ENCODE measurements around the gene DAB2.

Gene DAB2

DNA sequence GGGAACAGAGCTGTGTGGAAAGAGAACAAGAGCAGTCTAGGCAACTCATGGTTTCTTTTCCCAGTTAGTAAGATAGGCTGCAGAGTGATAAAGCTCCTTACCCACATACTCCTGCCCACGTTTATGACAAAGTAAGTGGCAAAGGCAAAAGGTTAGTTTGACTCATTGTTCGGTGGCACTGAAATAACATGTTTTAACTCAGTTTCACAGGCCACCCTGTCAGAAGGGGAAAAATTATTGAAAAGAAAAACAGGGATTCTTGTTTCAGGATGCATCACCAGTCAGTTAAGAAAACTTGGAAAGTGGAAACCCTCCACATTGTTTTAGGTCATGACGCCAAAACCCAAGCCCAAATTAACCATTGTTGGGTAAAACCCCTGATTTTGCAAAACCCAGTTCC lies 22.3 kb upstream of the DAB2 start:
- DNase-seq = no peak

DNA sequence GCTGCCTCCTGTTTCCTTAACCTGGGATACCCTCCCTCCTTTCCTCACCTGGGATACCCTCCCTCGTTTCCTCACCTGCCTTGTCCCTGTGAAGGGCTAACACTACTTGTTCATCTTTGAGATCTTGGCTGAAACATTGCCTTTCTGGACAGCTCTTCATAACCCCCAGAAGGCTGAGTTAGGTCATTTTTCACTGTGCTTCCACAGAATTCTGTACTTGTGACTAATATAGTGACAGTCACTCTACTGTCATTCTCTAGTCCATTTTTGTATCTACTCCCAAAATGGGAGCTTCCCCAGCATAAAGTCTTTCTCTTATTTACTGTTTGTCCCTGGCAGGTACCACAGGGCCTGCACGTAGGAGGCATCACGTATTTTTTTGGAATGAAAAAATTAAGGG lies 21.5 kb upstream of the DAB2 start:
- no peak for DNase-seq

DNA sequence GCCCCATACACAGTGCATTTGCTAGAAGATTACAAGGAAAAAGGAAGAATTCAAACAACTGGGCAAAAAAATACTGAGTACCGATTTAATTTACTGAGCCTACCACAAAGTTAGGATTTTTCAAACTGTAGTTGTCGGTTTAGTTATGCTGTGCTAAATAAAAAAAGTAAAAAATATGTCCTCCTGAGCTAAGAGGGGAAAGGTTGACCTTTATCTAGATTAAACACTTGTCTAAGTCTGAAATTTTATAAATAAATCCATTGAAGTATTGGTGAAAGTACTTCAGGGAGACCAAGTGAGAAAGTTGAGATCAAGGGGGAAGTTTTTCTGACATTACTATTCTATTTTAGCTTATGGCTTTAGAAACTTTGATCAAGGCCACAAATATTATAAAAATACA lies 19.1 kb upstream of the DAB2 start:
- DNase-seq = no peak

DNA sequence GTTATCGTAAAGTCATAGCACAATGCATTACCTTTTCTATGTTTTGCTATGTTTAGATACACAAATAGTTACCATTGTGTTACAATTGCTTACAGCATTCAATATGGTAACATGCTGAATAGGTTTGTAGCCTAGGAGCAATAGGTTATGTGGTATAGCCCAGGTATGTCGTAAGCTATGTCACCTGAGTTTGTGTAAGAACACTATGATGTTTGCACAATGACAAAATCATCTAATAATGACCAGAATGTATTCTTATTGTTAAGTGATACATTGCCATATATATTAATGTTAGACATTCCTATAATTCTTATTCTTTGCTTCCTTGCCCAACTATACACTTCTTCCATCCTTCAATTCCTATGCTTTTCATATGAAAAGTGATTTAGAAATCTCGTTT lies 18.2 kb upstream of the DAB2 start:
- no peak for DNase-seq

DNA sequence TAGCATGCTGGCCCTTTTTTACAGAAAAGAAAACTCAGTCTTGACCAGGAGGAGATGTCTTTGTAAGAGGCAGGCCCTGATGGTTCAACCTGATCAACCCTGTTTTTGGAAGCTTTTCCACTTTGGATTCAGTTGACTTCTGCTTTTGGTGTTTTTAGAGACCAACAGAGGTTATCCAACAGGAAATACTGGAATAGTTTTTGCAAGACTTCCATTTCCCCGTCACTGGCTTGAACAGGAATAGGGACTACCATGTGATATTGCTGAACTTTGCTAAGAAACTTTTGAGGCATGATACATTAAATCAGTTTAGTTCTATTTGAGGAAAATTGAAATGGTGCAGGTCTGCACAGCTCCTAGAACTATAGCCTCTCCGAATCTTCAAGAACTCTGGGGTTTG lies 17.1 kb upstream of the DAB2 start:
- no peak for DNase-seq

DNA sequence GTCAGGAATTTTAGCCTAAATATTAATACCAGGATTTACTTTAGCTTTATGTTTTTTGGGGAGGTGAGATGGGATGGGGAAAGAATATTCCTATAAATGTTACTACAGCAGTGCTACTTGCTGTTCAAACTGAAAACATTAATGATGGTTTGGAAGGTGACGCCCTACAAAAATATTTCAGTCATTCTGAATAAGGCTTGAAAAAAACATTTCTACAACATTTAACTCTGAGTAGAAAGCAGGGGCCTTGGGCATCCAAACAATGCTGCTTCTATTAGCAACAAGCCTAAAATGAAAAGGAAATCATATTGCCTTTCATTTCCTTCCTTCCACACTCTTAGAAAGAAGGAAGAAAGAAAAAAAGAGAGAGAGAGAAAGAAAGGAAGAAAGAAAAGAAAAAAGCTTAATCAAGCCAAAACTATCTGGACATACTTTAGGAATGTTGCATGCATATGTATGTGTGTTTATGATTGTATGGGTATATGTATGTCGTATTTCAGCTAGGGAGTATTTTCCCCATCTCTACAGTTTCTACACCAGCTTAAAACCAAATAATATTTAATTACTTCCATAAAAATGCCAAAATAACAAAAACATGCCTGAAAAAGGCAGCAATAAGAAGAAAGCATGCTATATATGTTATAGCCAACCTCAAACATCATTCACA lies 16.3 kb upstream of the DAB2 start:
- DNase-seq = no peak

DNA sequence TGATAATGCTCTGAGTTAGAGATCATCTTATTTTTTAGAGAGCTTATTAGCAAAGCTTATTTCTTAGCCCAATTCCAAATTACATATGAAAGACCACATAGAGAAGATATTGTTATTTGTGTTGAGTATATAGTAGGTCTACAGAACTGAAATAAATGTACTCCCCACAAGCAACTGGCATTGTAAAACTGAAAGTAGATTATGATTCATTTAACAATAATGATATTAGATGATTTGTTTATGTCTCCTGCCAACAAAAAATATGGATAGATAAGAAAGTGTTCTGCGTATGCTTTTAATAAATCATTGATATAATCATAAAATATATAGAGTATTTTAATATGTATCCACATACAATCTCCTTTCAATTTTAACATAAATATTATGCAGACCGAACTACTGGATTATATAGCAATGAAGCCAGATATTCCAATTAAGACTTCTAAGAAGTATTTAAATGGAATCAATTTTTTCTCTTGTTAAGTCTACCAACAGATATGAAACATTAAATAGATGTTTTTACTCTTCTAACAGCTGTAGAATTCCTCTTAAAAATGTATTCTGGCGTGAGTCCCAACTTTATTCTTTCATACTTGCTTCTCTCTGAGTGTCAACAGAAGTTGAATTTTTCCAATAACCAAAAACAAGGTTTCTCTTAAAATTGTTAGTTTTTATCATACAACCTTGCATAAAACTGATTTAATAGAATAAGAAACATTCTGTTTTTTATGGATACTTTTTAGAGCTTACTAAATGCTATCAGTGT lies 15.6 kb upstream of the DAB2 start:
- DNase-seq = no peak

DNA sequence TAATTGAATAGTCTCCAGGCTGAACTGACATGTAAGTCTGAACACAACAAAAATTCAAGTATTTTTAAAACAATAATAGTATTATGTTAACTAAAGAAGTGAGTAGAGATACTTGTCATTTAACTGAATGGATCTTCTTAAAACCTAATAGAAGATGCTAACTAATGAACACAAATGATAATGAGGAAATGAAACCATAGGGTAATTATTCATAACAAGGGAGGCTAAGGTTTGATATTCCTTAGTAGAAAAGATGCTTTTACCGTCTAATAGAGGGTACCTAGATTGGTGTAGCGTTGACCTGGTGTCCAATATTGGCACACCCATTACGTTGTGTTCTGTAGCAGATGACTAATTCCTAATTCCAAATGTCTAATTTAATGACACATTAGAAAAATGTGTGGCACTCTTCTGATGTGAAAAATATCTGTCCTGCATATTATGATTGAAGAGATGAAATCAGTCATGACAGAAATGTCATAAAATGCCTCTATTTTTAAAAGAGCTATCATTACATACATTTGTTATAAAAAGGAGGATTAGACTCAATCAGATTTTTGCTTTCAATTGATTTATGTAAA lies 14.9 kb upstream of the DAB2 start:
- DNase-seq = no peak

DNA sequence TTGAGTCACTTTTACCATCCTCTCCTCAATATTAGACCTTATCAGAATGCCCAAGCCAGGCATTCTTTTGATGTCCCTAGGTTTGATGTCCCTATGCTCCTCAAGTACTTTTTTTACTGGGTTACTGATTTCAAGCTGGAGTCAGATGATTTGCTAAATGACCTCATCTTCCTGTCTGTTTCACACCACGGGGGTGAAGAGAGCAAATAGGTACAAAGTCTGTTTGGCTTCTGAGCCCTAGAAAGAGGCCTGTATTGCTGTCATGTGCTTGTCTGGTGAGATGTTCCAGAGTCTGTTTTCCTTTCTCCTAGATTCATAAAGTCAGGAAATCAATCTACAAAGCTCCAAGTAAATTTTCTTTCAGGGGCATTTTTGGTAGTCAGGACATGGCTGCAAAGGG lies 12.7 kb upstream of the DAB2 start:
- DNase-seq = no peak

DNA sequence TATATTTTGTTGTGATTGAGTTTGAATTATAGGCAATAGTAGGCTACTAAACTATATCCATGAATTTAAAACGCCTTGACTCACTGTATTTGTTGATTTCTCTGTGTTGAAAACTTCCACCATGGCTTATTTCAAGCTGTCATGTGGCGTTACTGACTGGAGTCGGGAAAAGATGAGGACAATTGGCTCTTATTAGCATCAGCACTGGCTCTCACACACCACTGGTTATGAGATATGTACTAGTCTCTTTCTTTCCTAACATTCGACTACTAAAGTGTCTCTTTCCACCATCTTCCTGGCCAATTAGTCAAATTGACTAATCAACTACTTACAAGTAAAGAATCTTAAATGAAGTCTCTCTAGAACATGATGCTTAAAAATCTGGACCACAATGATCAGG lies 9.1 kb upstream of the DAB2 start:
- DNase-seq = no peak

DNA sequence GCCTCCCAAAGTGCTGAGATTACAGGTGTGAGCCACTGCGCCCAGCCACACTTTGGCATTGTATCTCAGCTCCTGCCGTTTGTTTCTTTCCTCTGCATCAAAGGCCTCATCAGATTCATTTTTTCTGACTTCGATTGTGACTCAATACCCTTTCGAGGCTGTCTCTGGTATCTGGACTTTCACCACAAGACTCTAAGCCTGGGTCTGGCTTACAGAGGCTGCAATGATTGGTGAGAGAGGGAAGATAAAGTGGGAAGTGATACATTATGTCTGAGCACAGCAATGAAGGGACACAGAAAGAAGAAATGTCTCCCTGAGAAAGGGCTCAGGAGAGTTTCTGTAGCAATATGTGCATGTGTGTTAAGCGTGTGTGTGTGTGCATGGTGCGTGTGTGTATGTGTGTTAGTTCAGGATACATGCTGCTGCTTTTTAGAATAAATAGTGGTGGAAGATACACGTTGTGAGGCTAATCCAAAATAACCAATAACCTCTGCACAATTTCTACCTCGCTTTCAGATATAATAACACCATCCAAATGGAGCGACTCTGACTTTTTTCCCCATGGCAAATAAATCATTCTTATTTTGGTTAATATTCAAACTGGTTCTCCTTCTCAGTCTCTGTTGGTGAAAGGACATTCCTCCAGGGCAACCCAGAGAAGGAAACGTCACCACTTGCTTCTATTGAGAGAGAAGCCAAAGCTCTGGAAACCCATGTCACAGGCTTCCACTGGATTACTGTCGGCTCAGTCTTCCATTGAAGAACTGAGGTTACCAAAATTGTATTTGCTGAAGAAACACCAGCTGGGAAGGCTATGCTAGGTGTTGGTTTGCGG lies 8.1 kb upstream of the DAB2 start:
- DNase-seq = no peak

DNA sequence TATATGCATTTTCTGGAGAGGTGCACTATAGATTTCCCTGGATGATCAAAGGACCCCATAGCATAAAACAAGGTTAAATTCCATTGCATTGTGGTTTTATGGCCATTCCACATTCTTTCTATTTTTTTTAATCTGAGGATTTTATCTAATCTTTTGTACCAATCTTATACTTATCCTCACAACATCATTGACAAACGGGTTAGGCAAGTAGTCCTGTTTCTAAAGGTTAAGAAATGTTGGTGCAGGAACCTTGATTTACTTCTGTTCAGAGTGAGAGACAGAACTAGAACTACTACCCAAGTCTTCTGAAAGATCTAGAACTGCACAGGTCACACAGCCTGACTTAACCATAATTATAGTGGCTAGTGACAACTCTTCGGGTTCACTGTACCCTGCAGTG lies 5.7 kb upstream of the DAB2 start:
- DNase-seq = no peak

DNA sequence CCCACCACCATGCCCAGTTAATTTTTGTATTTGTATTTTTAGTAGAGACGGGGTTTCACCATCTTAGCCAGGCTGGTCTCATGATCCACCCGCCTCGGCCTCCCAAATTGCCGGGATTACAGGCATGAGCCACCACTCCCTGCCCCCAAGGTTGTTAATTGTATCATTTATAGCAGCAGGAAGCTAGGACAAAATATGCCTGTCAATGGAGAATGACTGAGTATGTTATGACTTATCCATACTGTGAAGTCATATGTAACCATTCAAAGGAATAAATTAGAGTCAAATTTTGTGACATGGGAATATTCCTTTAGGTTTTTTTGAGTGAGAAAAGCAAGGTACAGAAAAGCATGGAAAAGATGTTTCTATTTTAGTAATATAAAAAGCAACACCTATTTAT lies 3.9 kb upstream of the DAB2 start:
- no peak for DNase-seq

DNA sequence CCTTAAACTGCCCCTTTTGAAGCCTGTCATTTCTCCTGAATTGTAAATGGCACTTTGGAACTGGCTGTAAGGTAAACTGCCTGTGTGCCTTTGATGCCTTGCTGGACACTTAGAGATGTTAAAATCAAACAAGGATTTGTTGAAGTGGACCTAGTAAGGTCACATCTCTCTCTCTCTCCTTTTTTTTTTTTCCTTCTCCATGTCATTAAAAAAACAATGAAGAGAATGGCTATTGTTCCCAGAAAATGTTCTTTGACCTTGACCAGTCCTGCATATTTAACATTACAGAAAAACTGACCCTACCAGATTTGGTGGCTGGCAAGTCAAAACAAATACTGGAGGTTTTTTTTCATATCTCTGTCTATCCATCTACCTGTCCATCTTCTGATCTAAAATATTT lies 2.9 kb upstream of the DAB2 start:
- DNase-seq = no peak

DNA sequence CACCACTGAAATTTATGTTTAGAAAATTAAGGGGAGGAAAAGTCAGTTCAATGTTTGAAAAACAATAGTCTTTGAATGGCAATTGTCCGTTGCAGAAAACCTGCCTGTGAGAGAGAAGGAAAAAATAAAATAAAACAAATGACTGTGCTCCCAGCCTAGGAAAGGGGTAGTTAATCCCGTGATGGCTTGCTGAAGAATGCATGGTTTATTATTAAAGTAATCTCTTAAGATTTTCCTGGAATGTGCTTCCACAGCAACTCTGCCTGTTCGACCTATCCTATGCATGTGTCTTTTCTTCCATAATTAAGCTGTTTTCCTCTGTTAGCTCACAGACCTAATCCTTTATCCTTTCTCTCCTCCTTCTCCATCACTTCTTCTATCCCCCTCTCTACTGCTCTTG lies 2.4 kb upstream of the DAB2 start:
- DNase-seq = no peak

DNA sequence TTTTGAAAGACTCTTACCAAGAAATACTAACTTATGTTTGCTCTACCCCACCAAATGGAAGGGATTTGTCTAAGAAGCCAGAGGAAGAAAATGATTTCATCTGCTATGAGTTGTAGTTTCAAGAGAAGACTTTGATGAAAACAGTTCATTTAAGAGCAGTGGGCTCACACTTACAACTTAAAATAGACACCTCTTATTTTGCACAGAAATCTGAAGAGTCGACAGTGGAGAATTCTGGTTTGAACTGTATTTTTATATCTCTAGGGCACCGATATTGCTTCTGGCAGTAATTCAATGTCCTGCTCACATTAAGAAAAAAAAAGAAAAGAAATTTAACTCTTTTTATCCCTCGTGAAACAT lies 1.9 kb upstream of the DAB2 start:
- DNase-seq = no peak

DNA sequence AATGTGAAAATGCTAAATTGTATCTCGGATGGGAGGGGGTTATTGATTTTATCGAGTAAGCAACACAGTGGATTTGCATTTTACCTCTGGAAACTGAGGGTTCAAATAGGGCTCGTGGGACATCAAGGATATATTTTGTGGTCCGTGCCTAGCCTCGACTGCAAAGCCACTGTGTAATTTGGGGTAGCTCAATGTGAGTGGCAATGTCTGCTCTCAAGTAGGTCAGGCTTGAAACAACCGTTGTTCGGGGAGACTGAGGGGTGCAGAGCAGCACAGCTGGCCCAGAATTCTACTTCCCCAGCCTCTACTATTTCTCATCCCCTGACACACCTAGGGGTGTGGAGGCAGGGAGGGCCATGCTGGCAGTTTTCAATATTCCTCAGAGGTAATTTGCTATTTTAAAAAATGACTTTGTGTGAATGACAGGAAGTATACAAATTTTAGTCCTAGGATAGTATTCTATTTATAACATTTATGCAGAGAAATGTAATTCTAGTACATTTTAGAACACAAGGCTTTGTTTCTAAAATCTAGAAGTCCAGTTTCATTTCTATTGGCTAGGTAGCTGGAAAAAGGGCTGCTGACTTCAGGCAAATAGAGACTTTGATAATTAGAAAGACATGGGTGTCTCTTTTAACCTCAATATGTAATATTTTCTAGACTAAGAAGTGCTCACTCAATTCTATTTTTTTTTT lies 1.4 kb upstream of the DAB2 start:
- no peak for DNase-seq

DNA sequence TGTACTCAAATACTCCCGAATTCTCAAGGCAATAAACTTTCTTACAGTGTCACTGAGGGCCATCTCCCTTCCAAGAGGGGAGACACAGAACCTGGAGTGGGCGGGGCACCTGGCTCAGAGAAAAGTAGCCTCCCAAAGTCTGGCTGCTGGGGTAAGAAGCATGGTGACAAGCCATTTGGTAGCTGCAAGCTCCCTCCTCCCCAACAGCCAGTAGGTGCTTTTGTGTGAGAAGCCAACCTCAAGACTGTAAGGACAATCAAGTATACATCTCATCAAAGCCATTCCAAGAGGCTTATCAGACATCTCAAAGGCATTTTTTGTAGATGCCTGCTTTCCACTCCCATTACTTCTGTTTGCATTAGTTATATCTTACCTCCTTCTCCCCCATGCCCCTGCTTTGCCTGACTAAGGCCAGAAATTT lies 1.4 kb downstream of the DAB2 start:
- DNase-seq = no peak

DNA sequence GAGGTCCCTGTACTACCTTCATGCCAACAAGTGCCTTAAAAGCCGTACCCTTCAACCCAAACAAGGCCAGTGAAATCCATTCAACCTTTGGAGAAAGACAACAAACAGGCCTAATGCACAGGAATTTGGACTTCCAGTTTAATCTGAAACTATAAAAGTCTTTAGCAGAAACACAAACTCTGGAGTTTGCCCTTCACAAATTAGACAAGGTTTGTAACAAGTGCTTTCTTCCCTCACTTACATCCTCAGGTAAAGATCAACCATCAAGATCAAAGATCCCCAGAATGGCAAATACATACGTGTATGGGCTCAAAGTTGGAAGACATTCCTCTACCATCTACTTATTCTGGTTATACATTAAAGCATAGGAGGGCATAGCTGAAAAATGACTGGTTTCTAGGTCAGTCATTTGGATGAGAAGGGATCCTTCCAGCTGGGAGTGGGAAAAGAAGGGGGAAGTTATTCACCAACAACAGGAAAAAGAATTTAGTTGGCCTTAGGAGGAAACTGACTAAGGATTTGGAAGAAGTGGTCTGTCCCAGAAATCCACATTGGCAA lies 2.0 kb downstream of the DAB2 start:
- DNase-seq = no peak

DNA sequence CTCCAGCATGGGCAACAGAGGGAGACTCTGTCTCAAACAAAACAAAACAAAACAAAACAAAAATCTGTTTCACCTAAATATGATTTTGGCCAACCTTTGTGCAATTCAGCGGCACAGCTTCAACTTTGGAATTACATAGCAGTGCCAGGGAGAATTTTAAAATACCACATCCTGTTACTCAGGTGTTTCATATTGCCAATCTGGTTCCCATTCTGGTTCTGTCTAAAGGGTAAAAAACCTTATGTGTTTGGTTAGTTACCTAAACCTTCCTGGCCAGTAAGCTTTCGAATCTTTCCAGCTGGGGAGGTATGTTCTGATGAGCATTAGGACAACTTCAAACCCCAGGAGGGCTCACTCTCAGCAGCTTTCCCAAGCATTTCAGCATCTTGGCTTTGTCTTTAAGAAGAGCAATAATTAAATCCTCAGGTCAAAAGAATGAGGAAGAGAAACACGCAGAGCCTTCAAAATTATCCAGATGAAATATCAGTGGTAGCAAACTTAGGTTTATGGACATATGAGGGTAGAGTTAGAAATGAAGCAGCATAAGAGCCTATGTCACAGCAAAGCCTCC lies 2.7 kb downstream of the DAB2 start:
- no peak for DNase-seq

DNA sequence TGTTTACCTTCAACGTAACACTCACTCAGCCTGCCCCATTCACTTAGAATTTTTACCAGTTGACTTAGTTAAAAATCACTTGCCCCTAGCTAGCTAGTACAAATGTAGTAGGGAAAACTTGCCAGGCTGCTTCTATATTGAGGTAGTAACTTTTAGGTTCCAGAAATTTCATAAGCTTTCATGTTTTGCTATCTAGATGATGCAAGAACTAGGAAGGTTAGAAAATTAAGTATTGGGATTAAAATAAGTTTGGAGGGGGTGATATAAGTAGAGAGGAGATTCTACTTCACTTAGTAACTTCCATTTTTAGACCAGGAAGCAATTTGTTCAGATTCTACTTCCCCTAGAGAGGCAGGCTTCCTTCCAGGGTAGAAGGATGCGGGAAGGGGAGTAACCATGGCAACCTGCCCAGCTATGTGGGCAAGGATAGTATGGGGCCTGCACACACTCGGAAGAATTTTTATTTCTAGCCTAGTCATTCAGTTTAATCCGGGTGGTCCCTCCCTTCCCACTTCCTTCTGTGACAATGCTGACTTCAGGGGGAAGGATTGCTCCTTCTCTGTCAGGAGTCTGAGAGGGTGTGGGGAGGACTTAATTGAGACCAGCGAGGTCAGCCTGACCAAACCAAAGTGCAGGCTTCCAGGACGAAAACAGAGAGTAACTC lies 4.2 kb downstream of the DAB2 start:
- no peak for DNase-seq

DNA sequence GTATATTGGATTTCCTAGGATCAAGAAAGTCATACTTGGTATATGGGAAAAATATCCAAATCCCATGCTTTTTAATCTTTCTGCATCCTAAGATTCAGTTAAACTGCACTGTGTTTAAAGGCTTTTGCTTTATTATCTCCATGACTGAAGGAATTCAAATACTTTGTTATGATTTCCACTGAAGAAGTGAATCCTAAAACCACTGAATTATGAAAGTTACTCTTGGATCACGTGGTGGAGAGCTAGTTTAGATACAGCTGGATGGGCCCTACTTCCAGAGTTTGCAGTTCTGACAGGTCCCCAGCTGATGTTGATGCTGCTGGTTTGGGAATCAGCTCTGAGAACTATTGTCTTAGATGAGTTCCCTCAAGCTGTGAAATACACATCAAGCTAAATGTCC lies 5.0 kb downstream of the DAB2 start:
- no peak for DNase-seq
